Measurements from ENCODE around the gene NPIPB8. TPM values are rescaled to one million over a fixed set of nuclear protein-coding genes. Genes with fewer than 3 reads are reported as not detected.
A peak's percentile ranks its signal among the peaks of the same experiment; 100 is the strongest.
"Not testable (repeated sequence)": the region's sequence is repeated elsewhere in the genome, so short reads cannot be mapped to it uniquely, and the experiment has no call there.

The NPIPB8 gene
- total and polyA plus RNA-seq, 2 of the 13 experiments (the other 11 are each of a cell fraction or from before 2014, with no cell fraction given), result 0.49 to 2.3 TPM

GRCh38 chr16:28616224-28616577, 21.7 kb upstream of the NPIPB8 start:
- H3K27me3 ChIP-seq (ENCODE audit: control insufficient read depth in 1 of 2, insufficient read depth in 2 of 2, low read length in 2 of 2); H4K20me1 ChIP-seq (ENCODE audit: insufficient read depth, low read length); DNase-seq (ENCODE audit: low spot score); in situ Hi-C loops (cut with HindIII; ENCODE audit: extremely low pct_ligation_motif_present, low pct_unique_long_range_greater_than_20kb); H3K9me3 ChIP-seq (ENCODE audit: low read length); H3K4me2 ChIP-seq (ENCODE audit: low read depth, low read length); ATAC-seq; H3K27ac ChIP-seq (ENCODE audit: extremely low read length, insufficient read depth, low read length); FAIRE-seq; H2AFZ ChIP-seq (ENCODE audit: low read length); H3K4me3 ChIP-seq (replicated peaks in 1 of 3; ENCODE audit: insufficient read depth in 1 of 3, low read depth in 2 of 3, low read length in 3 of 3); BruUV-seq (replicated peaks); H3K9ac ChIP-seq (ENCODE audit: insufficient read depth, low read depth, low read length); H3K36me3 ChIP-seq (replicated peaks in 1 of 2; ENCODE audit: control insufficient read depth in 1 of 2, insufficient read depth in 2 of 2, low read length in 2 of 2); H3K79me2 ChIP-seq (ENCODE audit: insufficient read depth, low read length): not testable (repeated sequence)
- peaks cover 38% of the 10 kb centered on the region for H3K4me1 ChIP-seq (ENCODE audit: insufficient read depth, low read length)
- ChIA-PET POLR2A (interaction anchor here (3.7 kb wide), 1 partner anchor 19 kb away, joined by 20 read pairs; the partner anchor contains the start of gene SULT1A2), CTCF (ENCODE audit: low intra/inter-chr PET ratio, low total read pairs) (interaction anchor here (1.2 kb wide), 1 partner anchor 18 kb away, joined by 5 read pairs; no protein-coding TSS in a partner anchor)
- intact Hi-C loops (cut with micrococcal nuclease; ENCODE audit: unreplicated experiment), result loop anchor here (10.0 kb wide), 1 partner anchor 71 kb away; no protein-coding TSS in a partner anchor
- 56% methylated on average over 7 of the region's 7 CpGs for WGBS (ENCODE audit: low lambda C conversion rate)
- peak; percentile 5; the same call in 1 of the 2 replicates for TF ChIP-seq TFDP2 (CRISPR knock-in tag; IDR thresholded peaks at IDR 0.05)
- TF ChIP-seq TEAD3 (CRISPR knock-in tag; optimal IDR thresholded peaks at IDR 0.05; ENCODE audit: borderline replicate concordance), result peak; percentile 2
- TF ChIP-seq ZNF256 (CRISPR knock-in tag; conservative IDR thresholded peaks at IDR 0.05), result 0 out of 2 replicates have a peak, but pooled peaks have one; percentile 16

DNA sequence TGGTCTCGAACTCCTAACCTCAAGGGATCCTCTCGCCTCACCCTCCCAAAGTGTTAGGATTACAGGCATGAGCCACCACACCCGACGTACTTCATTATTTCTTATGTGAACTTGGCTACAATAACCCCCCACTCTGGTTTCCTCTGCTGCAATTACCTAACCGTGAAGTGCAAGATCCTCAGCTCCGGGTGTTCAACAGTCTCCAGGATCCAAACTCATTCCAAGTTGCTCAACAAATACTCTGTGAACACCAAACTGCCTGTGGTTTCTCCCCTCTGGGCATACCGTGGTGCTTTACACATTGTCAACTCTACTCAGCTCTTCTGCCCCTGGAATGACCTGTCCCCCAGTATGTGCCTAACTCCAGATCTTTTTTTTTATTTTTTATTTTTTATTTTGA, 21.2 kb upstream of the NPIPB8 start:
- WGBS (ENCODE audit: low lambda C conversion rate), result 32% methylated on average over 7 of the region's 7 CpGs
- POLR2A ChIA-PET, result interaction anchor here (1.7 to 3.7 kb wide), 2 partner anchors 20 to 62 kb away, joined by 4 to 20 read pairs; partner anchors contain the start of genes SGF29 and SULT1A2
- Histone ChIP-seq H3K79me2 (ENCODE audit: insufficient read depth, low read length) (no peaks in the 10 kb centered on the region), H3K36me3 (replicated peaks in 1 of 2; ENCODE audit: control insufficient read depth in 1 of 2, insufficient read depth in 2 of 2, low read length in 2 of 2) (no peaks in the 10 kb centered on the region), H3K4me3 (replicated peaks in 1 of 3; ENCODE audit: insufficient read depth in 1 of 3, low read depth in 2 of 3, low read length in 3 of 3) (no peak overlapping the region), H3K27ac (ENCODE audit: extremely low read length, insufficient read depth, low read length) (no peak overlapping the region), H3K4me1 (ENCODE audit: insufficient read depth, low read length) (peaks cover 38% of the 10 kb centered on the region), H3K4me2 (ENCODE audit: low read depth, low read length) (no peak overlapping the region), H3K27me3 (ENCODE audit: control insufficient read depth in 1 of 2, insufficient read depth in 2 of 2, low read length in 2 of 2) (no peaks in the 10 kb centered on the region; a peak in 1 of 5 replicates), H3K9ac (ENCODE audit: insufficient read depth, low read depth, low read length) (no peak overlapping the region), H4K20me1 (ENCODE audit: insufficient read depth, low read length) (no peaks in the 10 kb centered on the region), H2AFZ (ENCODE audit: low read length) (no peak overlapping the region), H3K9me3 (ENCODE audit: low read length) (no peaks in the 10 kb centered on the region)
- TF ChIP-seq ZNF30 (CRISPR knock-in tag; IDR thresholded peaks at IDR 0.05) (no peak), ZNF256 (CRISPR knock-in tag; conservative IDR thresholded peaks at IDR 0.05) (0 out of 2 replicates have a peak, but pooled peaks have one; percentile 10), ZNF484 (CRISPR knock-in tag; IDR thresholded peaks at IDR 0.05; ENCODE audit: borderline replicate concordance, low read depth) (no peak), ZNF775 (CRISPR knock-in tag; IDR thresholded peaks at IDR 0.05; ENCODE audit: borderline replicate concordance) (no peak)
- DNase-seq (ENCODE audit: low spot score) (no peak), FAIRE-seq (no peak), ATAC-seq (no peak)
- intact Hi-C loops (cut with micrococcal nuclease; ENCODE audit: unreplicated experiment) (loop anchor here (10.0 kb wide), 1 partner anchor 72 kb away; no protein-coding TSS in a partner anchor), in situ Hi-C loops (cut with HindIII; ENCODE audit: extremely low pct_ligation_motif_present, low pct_unique_long_range_greater_than_20kb) (no loop called here)
- CTCF ChIA-PET (ENCODE audit: low intra/inter-chr PET ratio, low total read pairs), result interaction anchor here (1.2 kb wide), 1 partner anchor 19 kb away, joined by 5 read pairs; no protein-coding TSS in a partner anchor
- no TSS peak for BruUV-seq (replicated peaks)

Data from HepG2 (cell line).